Psoas muscle (tissue), 8 donors: ENCODE measurements around the gene INAFM2. TPM values are rescaled to one million over a fixed set of nuclear protein-coding genes. Genes with fewer than 3 reads are reported as not detected.
A peak's percentile ranks its signal among the peaks of the same experiment; 100 is the strongest.

Source experiments
- ATAC-seq, 4 donors: fragments of 200-7000 bp; cut with Tn5 transposase; one replicate each; pipeline ENCODE4 v1.9.1; 2020; ENCODE audit warnings: moderate library complexity in 3 of 4, mild to moderate bottlenecking in 2 of 4
- DNase-seq, 2 donors: peaks; one replicate each; pipeline ENCODE4 v3.0.0-alpha.2; 2020
- H3K27ac ChIP-seq: fragments of 200-600 bp; one replicate; pipeline ENCODE4 v1.8.0; 2022
- H3K27me3 ChIP-seq, 3 donors: fragments of 200-600 bp in 1 of 3; one replicate each; pipeline versions ENCODE4 v1.6.1 to v1.8.0; 2013 to 2022; ENCODE audit warnings: low read length in 2 of 3, mild to moderate bottlenecking in 2 of 3, moderate library complexity in 1 of 3; ENCODE audit not compliant: insufficient read depth in 3 of 3
- H3K36me3 ChIP-seq, 2 donors: fragments of 200-600 bp in 1 of 2; one replicate each; pipeline versions ENCODE4 v1.6.1 to v1.8.0; 2013 to 2022; ENCODE audit warnings: low read depth in 1 of 2, mild to moderate bottlenecking in 1 of 2, moderate library complexity in 1 of 2; ENCODE audit not compliant: insufficient read depth in 1 of 2
- H3K4me1 ChIP-seq: fragments of 200-600 bp; one replicate; pipeline ENCODE4 v1.8.0; 2022
- H3K4me3 ChIP-seq: fragments of 200-600 bp; one replicate; pipeline ENCODE4 v1.8.0; 2022; ENCODE audit warnings: mild to moderate bottlenecking
- H3K9me3 ChIP-seq: fragments of 200-600 bp; one replicate; pipeline ENCODE4 v1.8.0; 2022
- CTCF ChIP-seq: fragments of 200-600 bp; IDR thresholded peaks from one replicate; pipeline ENCODE4 v1.8.0; 2022; ENCODE audit warnings: antibody characterized with exemption
- WGBS, 3 donors: extraction: QIAGEN DNeasy Blood & Tissue Kit; methylation state at CpG; one replicate each; pipeline versions ENCODE4 v1.1.6 to v1.1.7; 2013; 5-methylcytosine and 5-hydroxymethylcytosine counted together
- intact Hi-C, 2 donors: fragments of 100-400 bp; cut with DNase I; formaldehyde crosslinking; loops; one replicate each; pipeline versions ENCODE4 v1.11.0 to v1.14.2; 2022
- long read RNA-seq, 2 donors: library from polyadenylated mRNA; unstranded; transcript quantifications; one replicate each; pipeline ENCODE4 v2.0.0, GENCODE V29; 2021
- polyA plus RNA-seq, 3 donors: library from polyadenylated mRNA; stranded (reverse); fragments of 200-250 nt; gene quantifications; one replicate each; pipeline ENCODE4 v1.2.3, GENCODE V29; 2013
- total RNA-seq, 4 donors: library from RNA; stranded (reverse); fragmentation: NEBNext Ultra II Directional in 2 of 4; extraction: Animal tissue kit (Norgen Biotek cat#: 25700) in 2 of 4; gene quantifications; one replicate each; pipeline versions ENCODE4 v1.2.1 to v1.2.4, GENCODE V29; 2021 to 2023
- donor health status: healthy with polysubstance abuse.
- donor health status: DM: no; HTN: no; CAD: no; lungs with moderate emphysema.
- donor health status: Bipolar disorder and iron deficiency.
- donor health status: healthy.
- donor health status: DM: yes; HTN: yes; CAD: no.
- donor health status: DM: no; HTN: no; CAD: no.
- donor health status: DM: no; HTN: no; CAD: no.
- donor health status: DM: yes; HTN: yes; CAD: no.

Gene INAFM2
- total RNA-seq (10 to 100 TPM; 22.3 to 32.4 (median 28.9) TPM), polyA plus RNA-seq (10 to 100 TPM in 1 of 3 donors, 1 to 10 TPM in 2; 5.8 to 14.5 (median 7.9) TPM)
- long read RNA-seq, donor 1, transcript INAFM2-202 (1 exons, 3,052 nt): major isoform, 48 of 48 reads
- long read RNA-seq, donor 1, partial matches to known transcripts: 0 of 48 reads
- long read RNA-seq, donor 1, other reads (novel, unspliced or antisense): 0 of 48 reads
- long read RNA-seq, donor 2, transcript INAFM2-202 (1 exons, 3,052 nt): major isoform, 102 of 103 reads
- long read RNA-seq, donor 2, partial matches to known transcripts: 0 of 103 reads
- long read RNA-seq, donor 2, other reads (novel, unspliced or antisense): 0 of 103 reads

GRCh38 chr15:40323239-40323952 lies at the start of gene INAFM2:
INAFM2 (plus strand) TSS chr15:40323692; CDS start chr15:40324056, 364 bp downstream.
- DNase-seq (peak; percentile 92 to 96), ATAC-seq (peak; percentile 89 to 94 (median 92))
- peak within 1 kb of the TSS; percentile 86 for H3K4me3 ChIP-seq
- peaks cover 27% of the 10 kb centered on the region for H3K4me1 ChIP-seq
- intact Hi-C loops: loop anchor here (1.0 to 5.0 kb wide), 2 partner anchors 44 to 99 kb away; no protein-coding TSS in a partner anchor
- no peaks in the 10 kb centered on the region for H3K9me3 ChIP-seq
- 0 to 1% (median 1%) methylated on average over 41 to 103 of the region's 103 CpGs for WGBS, 3 donors
- H3K36me3 ChIP-seq: peaks cover 0 to 13% of the 10 kb centered on the region in 2 donors
- peak; percentile 68 for TF ChIP-seq CTCF
- H3K27me3 ChIP-seq: no peaks in the 10 kb centered on the region
- peak within 1 kb of the TSS; percentile 86 for H3K27ac ChIP-seq

- peak; percentile 100 for TF ChIP-seq CTCF
- Histone ChIP-seq H3K36me3 (no peaks in the 10 kb centered on the region), H3K4me3 (no peak overlapping the region), H3K4me1 (no peaks in the 10 kb centered on the region), H3K27me3 (peaks cover 0 to 12% (median 8%) of the 10 kb centered on the region in 3 donors), H3K27ac (no peak overlapping the region), H3K9me3 (no peaks in the 10 kb centered on the region)
- 52 to 56% (median 55%) methylated on average over 26 of the region's 26 CpGs for WGBS, 3 donors
- DNase-seq (peak; percentile 80 to 90), ATAC-seq (peak; percentile 80 to 91 (median 82))
- intact Hi-C loops: loop anchor here (2.0 to 5.0 kb wide), 3 partner anchors 56 to 230 kb away; no protein-coding TSS in a partner anchor
These were observed 48.9 kb upstream of the INAFM2 start for GRCh38 chr15:40274350-40275274.

GRCh38 chr15:40275523-40275922 lies 48.0 kb upstream of the INAFM2 start:
- intact Hi-C loops: loop anchor here (2.0 to 5.0 kb wide), 3 partner anchors 57 to 231 kb away; no protein-coding TSS in a partner anchor
- ATAC-seq: no peak
- TF ChIP-seq CTCF: no peak
- Histone ChIP-seq H3K4me3 (no peak overlapping the region), H3K27me3 (peaks cover 0 to 21% (median 10%) of the 10 kb centered on the region in 3 donors), H3K27ac (no peak overlapping the region), H3K9me3 (no peaks in the 10 kb centered on the region), H3K36me3 (no peaks in the 10 kb centered on the region), H3K4me1 (no peaks in the 10 kb centered on the region)
- WGBS, 3 donors: 76 to 81% (median 76%) methylated on average over 5 of the region's 5 CpGs
- no peak for DNase-seq

GRCh38 chr15:40275954-40276353 lies 47.5 kb upstream of the INAFM2 start:
- no peak for ATAC-seq
- Histone ChIP-seq H3K27me3 (peaks cover 0 to 26% (median 11%) of the 10 kb centered on the region in 3 donors), H3K4me1 (no peaks in the 10 kb centered on the region), H3K4me3 (no peak overlapping the region), H3K36me3 (no peaks in the 10 kb centered on the region), H3K9me3 (no peaks in the 10 kb centered on the region), H3K27ac (no peak overlapping the region)
- 80 to 90% (median 85%) methylated on average over 7 of the region's 7 CpGs for WGBS, 3 donors
- DNase-seq: no peak
- no peak for TF ChIP-seq CTCF
- intact Hi-C loops: loop anchor here (2.0 to 5.0 kb wide), 3 partner anchors 57 to 231 kb away; no protein-coding TSS in a partner anchor
